Mucosa of rectum (tissue), 2 donors: ENCODE data around the gene SPATA18.
"Not testable (repeated sequence)": the region's sequence is repeated elsewhere in the genome, so short reads cannot be mapped to it uniquely, and the experiment has no call there.

Experiments used
- H3K27ac ChIP-seq, 2 donors: one replicate each; pipeline ENCODE4 v1.7.0; 2013; ENCODE audit warnings: inconsistent platforms in 2 of 2, low read depth in 2 of 2, low read length in 2 of 2
- H3K27me3 ChIP-seq, 2 donors: one replicate each; pipeline ENCODE4 v1.7.0; 2013; ENCODE audit warnings: low read length in 2 of 2; ENCODE audit not compliant: control insufficient read depth in 2 of 2, insufficient read depth in 2 of 2
- H3K36me3 ChIP-seq, 2 donors: one replicate each; pipeline ENCODE4 v1.7.0; 2013; ENCODE audit warnings: low read length in 2 of 2; ENCODE audit not compliant: control insufficient read depth in 2 of 2, insufficient read depth in 2 of 2
- H3K4me1 ChIP-seq, 2 donors: one replicate each; pipeline ENCODE4 v1.7.0; 2013; ENCODE audit warnings: low read length in 2 of 2, mild to moderate bottlenecking in 1 of 2; ENCODE audit not compliant: control insufficient read depth in 2 of 2, insufficient read depth in 2 of 2
- H3K4me3 ChIP-seq, 2 donors: one replicate each; pipeline ENCODE4 v1.7.0; 2013; ENCODE audit warnings: low read length in 2 of 2
- H3K9ac ChIP-seq, 2 donors: one replicate each; pipeline ENCODE4 v1.7.0; 2013; ENCODE audit warnings: low read length in 2 of 2, low read depth in 1 of 2, mild to moderate bottlenecking in 1 of 2
- H3K9me3 ChIP-seq, 2 donors: one replicate each; pipeline ENCODE4 v1.7.0; 2013; ENCODE audit warnings: low read length in 2 of 2; ENCODE audit not compliant: control insufficient read depth in 2 of 2
- donor health status: healthy.
- donor health status: Normal muscosa, but diverticular disease.

The SPATA18 gene

GRCh38 chr4:52126226-52126625 is 75.1 kb downstream of the SPATA18 start:
- Histone ChIP-seq H3K9ac (no peak overlapping the region), H3K4me3 (no peak overlapping the region), H3K4me1 (no peaks in the 10 kb centered on the region), H3K36me3 (no peaks in the 10 kb centered on the region), H3K27me3 (no peaks in the 10 kb centered on the region), H3K9me3 (no peaks in the 10 kb centered on the region), H3K27ac (no peak overlapping the region)

- no peak overlapping the region for H3K4me3 ChIP-seq
- H3K27me3 ChIP-seq: no peaks in the 10 kb centered on the region
- no peaks in the 10 kb centered on the region for H3K4me1 ChIP-seq
- H3K9ac ChIP-seq: no peak overlapping the region
- no peak overlapping the region for H3K27ac ChIP-seq
- no peaks in the 10 kb centered on the region for H3K36me3 ChIP-seq
- H3K9me3 ChIP-seq: no peaks in the 10 kb centered on the region
Measured at GRCh38 chr4:52126966-52127365, 75.9 kb downstream of the SPATA18 start.

GRCh38 chr4:52135171-52135570 is 84.1 kb downstream of the SPATA18 start:
- no peak overlapping the region for H3K27ac ChIP-seq
- no peak overlapping the region for H3K9ac ChIP-seq

GRCh38 chr4:52137152-52137551 is 86.0 kb downstream of the SPATA18 start:
- H3K4me3 ChIP-seq, H3K9me3 ChIP-seq, H3K9ac ChIP-seq: not testable (repeated sequence)

More at GRCh38 chr4:52135171-52135570, 84.1 kb downstream of the SPATA18 start:
- Histone ChIP-seq H3K4me3 (no peak overlapping the region), H3K4me1 (no peaks in the 10 kb centered on the region), H3K9me3 (no peaks in the 10 kb centered on the region), H3K27me3 (no peaks in the 10 kb centered on the region), H3K36me3 (no peaks in the 10 kb centered on the region)

GRCh38 chr4:52142816-52143215 is 91.7 kb downstream of the SPATA18 start:
- Histone ChIP-seq H3K4me1 (no peaks in the 10 kb centered on the region), H3K9me3 (no peaks in the 10 kb centered on the region), H3K27ac (no peak overlapping the region), H3K27me3 (no peaks in the 10 kb centered on the region), H3K9ac (no peak overlapping the region), H3K4me3 (no peak overlapping the region), H3K36me3 (no peaks in the 10 kb centered on the region)

More at GRCh38 chr4:52137152-52137551, 86.0 kb downstream of the SPATA18 start:
- H3K27ac ChIP-seq, H3K27me3 ChIP-seq, H3K36me3 ChIP-seq, H3K4me1 ChIP-seq: not testable (repeated sequence)

GRCh38 chr4:52143815-52144214 is 92.7 kb downstream of the SPATA18 start:
- Histone ChIP-seq H3K27me3 (no peaks in the 10 kb centered on the region), H3K4me3 (no peak overlapping the region), H3K36me3 (no peaks in the 10 kb centered on the region), H3K27ac (no peak overlapping the region), H3K4me1 (no peaks in the 10 kb centered on the region), H3K9ac (no peak overlapping the region), H3K9me3 (no peaks in the 10 kb centered on the region)

GRCh38 chr4:52144372-52144771 is 93.3 kb downstream of the SPATA18 start:
- H3K27me3 ChIP-seq: no peaks in the 10 kb centered on the region
- no peaks in the 10 kb centered on the region for H3K9me3 ChIP-seq

More at GRCh38 chr4:52144372-52144771, 93.3 kb downstream of the SPATA18 start:
- Histone ChIP-seq H3K4me3 (no peak overlapping the region), H3K9ac (no peak overlapping the region), H3K36me3 (no peaks in the 10 kb centered on the region), H3K27ac (no peak overlapping the region), H3K4me1 (no peaks in the 10 kb centered on the region)
